ENCODE results near the gene OSBPL3.

DNA sequence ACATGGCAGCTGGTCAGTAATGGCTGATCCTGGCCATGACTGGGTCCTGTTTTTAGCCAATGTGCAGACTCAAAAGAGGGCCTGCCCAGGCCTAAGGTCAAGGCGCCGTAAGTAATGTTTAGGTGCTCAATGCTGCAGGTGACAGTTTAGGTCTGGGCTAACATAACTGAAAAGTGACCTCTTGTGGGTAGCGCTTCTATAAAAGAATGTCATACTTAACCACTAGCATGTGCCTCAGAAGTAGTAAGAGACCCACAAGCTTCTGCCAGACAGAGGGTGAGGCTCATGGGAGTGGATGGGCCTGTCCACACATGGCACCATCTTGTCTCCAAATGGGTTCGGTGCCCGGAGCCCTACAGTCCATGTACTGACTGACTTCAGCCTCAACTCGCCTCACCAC lies 132.2 kb downstream of the OSBPL3 start:
- TF ChIP-seq, protein P1, sequence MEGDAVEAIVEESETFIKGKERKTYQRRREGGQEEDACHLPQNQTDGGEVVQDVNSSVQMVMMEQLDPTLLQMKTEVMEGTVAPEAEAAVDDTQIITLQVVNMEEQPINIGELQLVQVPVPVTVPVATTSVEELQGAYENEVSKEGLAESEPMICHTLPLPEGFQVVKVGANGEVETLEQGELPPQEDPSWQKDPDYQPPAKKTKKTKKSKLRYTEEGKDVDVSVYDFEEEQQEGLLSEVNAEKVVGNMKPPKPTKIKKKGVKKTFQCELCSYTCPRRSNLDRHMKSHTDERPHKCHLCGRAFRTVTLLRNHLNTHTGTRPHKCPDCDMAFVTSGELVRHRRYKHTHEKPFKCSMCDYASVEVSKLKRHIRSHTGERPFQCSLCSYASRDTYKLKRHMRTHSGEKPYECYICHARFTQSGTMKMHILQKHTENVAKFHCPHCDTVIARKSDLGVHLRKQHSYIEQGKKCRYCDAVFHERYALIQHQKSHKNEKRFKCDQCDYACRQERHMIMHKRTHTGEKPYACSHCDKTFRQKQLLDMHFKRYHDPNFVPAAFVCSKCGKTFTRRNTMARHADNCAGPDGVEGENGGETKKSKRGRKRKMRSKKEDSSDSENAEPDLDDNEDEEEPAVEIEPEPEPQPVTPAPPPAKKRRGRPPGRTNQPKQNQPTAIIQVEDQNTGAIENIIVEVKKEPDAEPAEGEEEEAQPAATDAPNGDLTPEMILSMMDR (IDR thresholded peaks at IDR 0.05): no peak
- TF ChIP-seq EZH2 (IDR thresholded peaks at IDR 0.05): no peak

Data from neural progenitor cell (in vitro differentiated cells).